Suprapubic skin (tissue), 4 donors: ENCODE measurements around the gene UBN1.

Experiments used
- POLR2A ChIP-seq, 2 donors: fragments of 450-650 bp; IDR thresholded peaks; one replicate each; pipeline ENCODE4 v1.6.1; 2017; ENCODE audit warnings: antibody characterized with exemption in 2 of 2, mild to moderate bottlenecking in 2 of 2, moderate library complexity in 2 of 2
- POLR2AphosphoS5 ChIP-seq, 3 donors: sonication (generic); formaldehyde crosslinking; IDR thresholded peaks; one replicate each; pipeline ENCODE4 v1.6.1; 2017; ENCODE audit warnings: antibody characterized with exemption in 3 of 3
- TF ChIP-seq, protein P1 (sequence below), 2 donors: fragments of 200-600 bp in 1 of 2; fragments of 450-650 bp in 1 of 2; sonication (generic) in 1 of 2; IDR thresholded peaks; one replicate each; pipeline ENCODE4 v1.5.1; 2016 to 2019; ENCODE audit warnings: antibody characterized with exemption in 2 of 2, mild to moderate bottlenecking in 1 of 2, moderate library complexity in 1 of 2

DNA sequence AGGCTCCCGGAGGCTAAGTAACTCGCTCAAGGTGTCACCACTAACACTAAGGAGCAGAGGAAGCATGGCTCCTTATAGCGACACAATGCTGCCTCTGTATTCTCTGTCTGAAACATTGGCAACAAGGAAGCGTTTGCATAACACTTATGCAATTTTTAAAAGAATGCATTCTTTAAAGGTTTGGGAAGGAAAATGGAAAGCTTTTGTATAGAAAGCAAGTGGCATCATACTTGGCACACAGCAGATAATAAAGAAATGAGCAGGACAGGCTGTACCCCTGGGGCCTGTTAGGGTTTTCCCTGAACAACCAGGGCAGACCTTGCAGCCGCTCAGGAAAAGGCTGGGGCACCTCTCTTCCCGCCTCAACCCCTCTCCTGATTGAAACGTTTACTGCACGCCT, 52.8 kb downstream of the UBN1 start:
- TF ChIP-seq, protein P1, sequence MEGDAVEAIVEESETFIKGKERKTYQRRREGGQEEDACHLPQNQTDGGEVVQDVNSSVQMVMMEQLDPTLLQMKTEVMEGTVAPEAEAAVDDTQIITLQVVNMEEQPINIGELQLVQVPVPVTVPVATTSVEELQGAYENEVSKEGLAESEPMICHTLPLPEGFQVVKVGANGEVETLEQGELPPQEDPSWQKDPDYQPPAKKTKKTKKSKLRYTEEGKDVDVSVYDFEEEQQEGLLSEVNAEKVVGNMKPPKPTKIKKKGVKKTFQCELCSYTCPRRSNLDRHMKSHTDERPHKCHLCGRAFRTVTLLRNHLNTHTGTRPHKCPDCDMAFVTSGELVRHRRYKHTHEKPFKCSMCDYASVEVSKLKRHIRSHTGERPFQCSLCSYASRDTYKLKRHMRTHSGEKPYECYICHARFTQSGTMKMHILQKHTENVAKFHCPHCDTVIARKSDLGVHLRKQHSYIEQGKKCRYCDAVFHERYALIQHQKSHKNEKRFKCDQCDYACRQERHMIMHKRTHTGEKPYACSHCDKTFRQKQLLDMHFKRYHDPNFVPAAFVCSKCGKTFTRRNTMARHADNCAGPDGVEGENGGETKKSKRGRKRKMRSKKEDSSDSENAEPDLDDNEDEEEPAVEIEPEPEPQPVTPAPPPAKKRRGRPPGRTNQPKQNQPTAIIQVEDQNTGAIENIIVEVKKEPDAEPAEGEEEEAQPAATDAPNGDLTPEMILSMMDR (IDR thresholded peaks at IDR 0.05), result no peak
- no peak for TF ChIP-seq POLR2A (IDR thresholded peaks at IDR 0.05)
- no peak for TF ChIP-seq POLR2AphosphoS5 (IDR thresholded peaks at IDR 0.05)
